GM21528 (cell line): Measurements from ENCODE around the gene POLR2L.

Experiments used
- ATAC-seq: cut with Tn5 transposase; IDR thresholded peaks from one replicate; pipeline ENCODE4 v1.9.1; 2021; ENCODE audit warnings: mild to moderate bottlenecking, moderate library complexity; ENCODE audit not compliant: unreplicated experiment, low FRiP score

The POLR2L gene

GRCh38 chr11:869399-870126, 27.2 kb upstream of the POLR2L start:
- no peak for ATAC-seq

- no peak for ATAC-seq
Observed at GRCh38 chr11:868802-869201, 26.5 kb upstream of the POLR2L start.

GRCh38 chr11:868394-868793, 26.1 kb upstream of the POLR2L start:
- no peak for ATAC-seq

GRCh38 chr11:867856-868358, 25.6 kb upstream of the POLR2L start:
- ATAC-seq, result no peak

- no peak for ATAC-seq
Observed at GRCh38 chr11:866481-866880, 24.2 kb upstream of the POLR2L start.

GRCh38 chr11:865462-866430, 23.4 kb upstream of the POLR2L start:
- ATAC-seq, result no peak

- no peak for ATAC-seq
Observed at GRCh38 chr11:864898-865297, 22.6 kb upstream of the POLR2L start.

GRCh38 chr11:863910-864827, 21.8 kb upstream of the POLR2L start:
- ATAC-seq, result no peak

- no peak for ATAC-seq
Observed at GRCh38 chr11:863023-863909, 20.9 kb upstream of the POLR2L start.

- no peak for ATAC-seq
Observed at GRCh38 chr11:862696-863022, 20.3 kb upstream of the POLR2L start.

- no peak for ATAC-seq
Observed at GRCh38 chr11:862081-862661, 19.8 kb upstream of the POLR2L start.

- ATAC-seq, result no peak
Observed at GRCh38 chr11:861105-861479, 18.8 kb upstream of the POLR2L start.

- no peak for ATAC-seq
Observed at GRCh38 chr11:860234-861104, 18.1 kb upstream of the POLR2L start.

GRCh38 chr11:859394-860131, 17.2 kb upstream of the POLR2L start:
- no peak for ATAC-seq

- no peak for ATAC-seq
Observed at GRCh38 chr11:858762-859339, 16.5 kb upstream of the POLR2L start.

- no peak for ATAC-seq
Observed at GRCh38 chr11:858053-858761, 15.9 kb upstream of the POLR2L start.

- no peak for ATAC-seq
Observed at GRCh38 chr11:856397-856796, 14.1 kb upstream of the POLR2L start.
